Stimulated activated CD8-positive, alpha-beta memory T cell treated with anti-CD3 and anti-CD28 coated beads, Interleukin-2, amount 100 ng/mL, for 48 hours (primary cell): ENCODE results near the gene SLC35F3.
"Not testable (repeated sequence)": the region's sequence is repeated elsewhere in the genome, so short reads cannot be mapped to it uniquely, and the experiment has no call there.

Experiments
- DNase-seq, 2 donors: peaks; one replicate each; pipeline ENCODE4 v3.0.0-alpha.2; 2020; ENCODE audit warnings: low read depth in 2 of 2

The SLC35F3 gene

DNA sequence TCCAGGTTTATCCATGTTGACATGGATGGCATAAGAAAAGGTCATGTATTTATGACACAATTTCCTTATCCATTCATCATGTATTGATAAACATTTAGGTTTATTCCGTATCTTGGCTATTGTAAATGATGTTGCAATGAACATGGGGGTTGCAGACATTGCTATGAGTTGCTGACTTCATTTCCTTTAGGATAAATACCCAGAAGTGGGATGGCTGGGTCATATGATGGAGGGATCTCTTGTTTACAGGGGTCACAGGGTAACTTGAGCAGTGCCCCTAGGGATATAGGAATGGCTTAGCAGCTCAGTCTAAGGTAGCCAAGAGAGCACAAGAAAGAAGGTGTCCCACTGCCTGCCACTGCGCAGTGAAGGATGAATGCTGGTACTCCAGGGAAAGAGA, 239.2 kb downstream of the SLC35F3 start:
- DNase-seq, result no peak

DNA sequence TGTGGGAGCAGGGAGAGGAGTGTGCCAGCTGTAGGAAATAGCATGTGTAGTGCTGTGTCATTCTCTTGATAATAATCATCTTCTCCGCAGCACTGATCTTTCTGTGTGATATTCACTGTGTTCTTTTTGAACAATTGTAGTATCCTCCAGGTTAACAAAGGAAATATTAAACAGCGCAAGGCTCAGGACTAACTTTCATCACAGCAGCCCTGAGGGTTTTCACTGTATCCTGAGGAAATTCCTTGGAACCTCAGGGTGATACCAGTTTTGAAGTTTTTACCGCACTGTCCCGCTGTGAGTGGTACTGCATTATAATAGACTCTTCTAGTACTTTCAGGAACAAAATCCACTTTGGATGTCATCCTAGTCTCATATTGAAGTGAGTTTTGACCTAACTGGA, 240.4 kb downstream of the SLC35F3 start:
- DNase-seq, result no peak

DNA sequence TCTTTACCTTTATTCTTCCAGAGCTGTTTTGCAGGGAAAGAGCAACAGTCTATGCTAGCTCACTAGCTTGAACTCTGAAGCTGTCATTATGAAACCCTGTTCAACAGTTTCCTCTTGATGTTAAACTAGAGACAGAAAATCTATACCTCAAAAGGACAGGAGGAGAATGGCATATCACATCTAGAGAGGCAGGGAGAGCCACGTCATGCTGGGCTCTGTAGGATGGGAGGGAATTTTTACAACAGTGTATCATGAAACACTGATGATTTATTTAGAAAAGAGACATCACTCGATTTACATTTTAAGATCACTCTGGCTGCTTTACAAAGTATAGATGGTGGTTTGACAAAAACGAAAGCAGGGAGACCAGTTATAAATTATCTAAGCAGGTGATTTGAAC, 243.9 kb downstream of the SLC35F3 start:
- no peak for DNase-seq

DNA sequence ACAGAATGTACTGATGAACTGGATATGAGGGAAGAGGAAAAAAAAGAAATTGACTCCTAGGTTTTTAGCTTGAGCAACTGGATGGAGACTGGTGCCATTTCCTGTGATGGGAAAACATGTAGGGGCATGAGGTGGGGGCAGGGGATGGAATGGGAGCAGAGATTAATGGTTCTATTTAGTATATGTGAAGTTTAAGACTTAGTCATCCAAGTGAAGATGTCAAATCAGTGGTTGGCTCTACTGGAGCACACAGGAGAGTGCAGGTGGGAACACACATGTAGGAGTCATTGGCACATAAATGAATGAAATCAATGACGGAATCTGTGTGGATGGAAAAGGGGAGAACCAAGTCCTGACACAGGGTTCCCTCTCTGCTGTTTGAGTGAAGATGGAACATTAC, 244.3 kb downstream of the SLC35F3 start:
- DNase-seq, result no peak

DNA sequence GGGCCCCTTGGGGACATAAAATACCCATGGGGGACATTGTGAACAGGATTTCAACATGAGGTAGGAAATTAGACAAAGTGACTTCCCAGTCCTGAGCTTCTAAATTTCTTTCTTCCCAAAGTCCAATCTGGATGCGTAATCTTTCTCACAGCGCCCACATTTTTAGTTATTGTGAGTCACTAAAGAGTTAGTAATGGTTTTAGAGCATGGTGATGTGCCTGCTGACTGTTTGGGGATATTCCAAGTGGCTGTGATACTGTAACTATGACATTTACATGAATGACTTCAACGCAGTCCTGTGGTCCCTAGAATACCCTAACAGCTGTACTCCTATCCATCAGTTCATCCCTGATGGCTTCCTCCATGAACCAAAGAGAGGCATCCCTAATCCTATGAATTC, 244.7 kb downstream of the SLC35F3 start:
- no peak for DNase-seq

DNA sequence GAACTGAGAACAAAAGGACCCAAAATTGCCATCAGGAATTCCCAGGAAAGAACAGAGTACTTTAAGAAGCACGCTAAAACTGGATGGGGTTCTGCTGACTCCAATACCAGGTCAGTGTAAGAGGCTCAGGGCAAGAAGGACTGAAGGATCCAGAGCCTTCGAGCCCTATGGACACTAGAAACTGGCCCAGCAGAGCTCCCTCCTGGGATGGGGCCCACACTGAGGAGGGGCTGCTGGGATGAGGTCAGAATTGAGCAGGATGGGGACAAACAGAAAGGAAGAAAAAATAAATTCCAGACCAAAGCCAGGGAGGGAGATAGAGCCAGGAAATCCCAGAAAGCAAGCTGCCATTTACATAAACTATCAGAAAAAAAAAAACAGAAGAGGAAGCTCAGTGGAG, 246.4 kb downstream of the SLC35F3 start:
- DNase-seq, result no peak

DNA sequence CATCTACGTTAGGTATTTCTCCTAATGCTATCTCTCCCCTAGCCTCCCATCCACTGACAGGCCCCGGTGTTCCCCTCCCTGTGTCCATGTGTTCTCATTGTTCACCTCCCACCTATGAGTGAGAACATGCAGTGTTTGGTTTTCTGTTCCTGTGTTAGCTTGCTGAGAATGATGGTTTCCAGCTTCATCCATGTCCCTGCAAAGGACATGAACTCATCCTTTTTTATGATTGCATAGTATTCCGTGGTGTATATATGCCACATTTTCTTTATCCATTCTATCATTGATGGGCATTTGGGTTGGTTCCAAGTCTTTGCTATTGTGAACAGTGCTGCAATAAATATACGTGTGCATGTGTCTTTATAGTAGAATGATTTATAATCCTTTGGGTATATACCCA, 247.9 kb downstream of the SLC35F3 start:
- DNase-seq, result not testable (repeated sequence)

DNA sequence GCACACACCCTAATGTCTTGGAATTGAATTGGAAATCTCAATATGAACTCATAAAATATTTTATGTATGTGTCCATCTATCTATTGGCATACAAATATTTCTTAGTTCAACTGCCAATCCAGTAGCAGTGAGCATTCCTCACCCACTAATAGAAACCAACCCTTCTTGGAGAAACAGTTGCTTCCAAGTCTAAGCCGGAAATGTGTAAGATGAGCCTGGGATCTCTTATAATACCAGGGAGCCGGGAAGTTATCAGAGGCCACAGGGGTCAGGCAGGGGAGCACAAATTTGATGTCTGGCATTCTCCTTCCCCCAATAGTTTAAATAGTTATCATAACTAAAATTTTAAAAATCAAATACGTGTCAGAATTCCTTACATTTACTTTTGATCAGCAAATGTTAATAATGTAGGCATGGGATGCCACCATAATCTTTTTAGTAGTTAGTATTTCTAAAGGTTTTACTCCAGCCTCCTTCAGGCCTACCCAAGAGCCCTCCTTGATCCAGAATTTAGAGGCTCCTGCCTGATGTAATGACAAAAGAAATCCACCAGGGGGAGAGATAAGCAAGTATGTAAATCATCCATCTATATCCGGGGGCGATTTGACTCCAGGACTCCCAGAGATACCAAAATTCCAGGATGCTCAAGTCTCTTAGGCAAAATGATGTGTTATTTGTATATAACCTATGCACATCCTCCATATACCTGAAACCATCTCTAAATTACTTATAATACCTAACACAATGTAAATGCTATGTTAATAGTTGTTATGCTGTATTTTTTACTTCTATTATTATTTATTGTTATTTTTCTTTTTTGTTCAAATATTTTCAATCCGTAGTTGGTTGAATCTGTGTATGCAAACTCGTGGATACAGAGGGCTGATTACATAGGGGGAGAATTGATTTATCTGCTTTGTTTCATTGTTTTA, 250.1 kb downstream of the SLC35F3 start:
- no peak for DNase-seq

DNA sequence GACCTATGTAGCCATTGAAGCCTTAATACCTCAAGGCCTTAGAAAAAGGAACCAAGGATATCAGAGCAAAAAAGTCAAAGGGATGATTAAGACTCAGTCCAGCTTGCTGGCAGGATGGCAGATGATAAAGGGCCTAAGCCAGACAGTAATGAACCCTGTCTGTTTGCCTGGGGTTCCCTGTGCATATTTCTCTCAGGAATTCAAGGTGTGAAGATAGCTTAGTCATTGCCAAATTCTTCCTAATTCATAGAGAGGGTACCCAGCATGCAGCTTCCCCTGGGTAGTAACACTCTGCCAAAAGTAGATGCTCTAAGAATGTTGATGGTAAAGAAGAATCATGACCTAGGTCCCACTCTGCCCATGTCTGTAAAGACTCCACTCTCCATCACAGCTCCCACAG, 258.2 kb downstream of the SLC35F3 start:
- DNase-seq, result no peak

DNA sequence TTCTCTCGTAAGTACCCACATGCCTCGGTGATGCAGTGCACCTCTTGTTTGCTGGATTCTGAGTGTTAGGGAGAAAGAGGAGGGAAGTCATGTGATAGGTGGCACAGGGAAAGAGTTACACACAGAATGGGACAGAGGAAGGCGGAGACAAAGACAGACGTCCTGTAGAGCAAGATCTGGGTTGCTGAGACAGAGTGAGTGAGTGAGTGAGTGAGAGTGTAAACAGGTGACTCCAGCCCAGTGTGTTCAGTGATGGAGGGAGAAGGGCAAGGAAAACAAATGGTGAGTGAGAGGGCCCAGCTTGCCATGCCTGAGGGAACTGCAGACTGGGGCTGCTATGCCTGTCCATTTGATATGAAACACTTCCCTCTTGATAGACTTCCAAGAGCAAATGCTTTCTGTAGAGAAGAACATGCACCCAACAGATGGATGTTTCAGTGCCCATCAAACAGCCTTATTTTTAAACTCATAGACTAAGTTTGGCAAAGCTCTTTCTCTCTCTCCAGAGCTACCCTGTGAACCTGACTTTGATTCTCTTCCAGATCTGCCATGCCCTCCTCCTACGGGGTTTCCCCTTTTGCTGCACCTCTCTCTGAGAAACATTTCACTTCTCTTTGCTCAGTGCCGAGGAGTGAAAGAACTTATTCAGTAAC, 258.9 kb downstream of the SLC35F3 start:
- no peak for DNase-seq

DNA sequence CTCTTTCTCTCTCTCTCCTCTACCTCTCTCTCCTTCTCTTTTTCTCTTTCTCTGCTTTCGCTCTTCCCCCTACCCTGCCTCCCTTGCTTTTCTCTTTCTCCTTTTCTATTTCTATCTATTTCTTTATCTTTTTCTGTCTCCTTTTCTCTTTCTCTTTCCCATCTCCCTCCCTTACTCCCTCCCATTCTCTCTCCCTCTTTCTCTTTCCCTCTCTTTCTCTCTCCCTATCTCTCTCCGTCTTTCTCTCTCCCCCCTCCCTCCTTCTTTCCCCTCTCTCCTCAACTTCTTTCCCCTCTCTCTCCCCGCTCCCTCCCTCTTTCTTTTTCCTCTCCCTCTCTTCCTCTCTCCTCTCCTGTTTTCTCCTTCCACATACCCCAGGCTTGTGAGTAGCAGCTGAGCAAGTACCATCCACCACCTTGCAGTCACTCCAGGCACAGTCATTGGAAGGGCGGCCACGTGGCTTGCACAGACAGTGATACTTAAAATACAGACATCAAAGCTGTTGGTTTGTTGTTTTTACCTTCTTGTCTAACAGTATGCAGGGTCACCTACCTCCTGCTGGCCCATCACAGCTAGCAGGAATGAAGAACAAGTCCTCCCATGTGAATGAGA, 259.7 kb downstream of the SLC35F3 start:
- DNase-seq, result no peak

DNA sequence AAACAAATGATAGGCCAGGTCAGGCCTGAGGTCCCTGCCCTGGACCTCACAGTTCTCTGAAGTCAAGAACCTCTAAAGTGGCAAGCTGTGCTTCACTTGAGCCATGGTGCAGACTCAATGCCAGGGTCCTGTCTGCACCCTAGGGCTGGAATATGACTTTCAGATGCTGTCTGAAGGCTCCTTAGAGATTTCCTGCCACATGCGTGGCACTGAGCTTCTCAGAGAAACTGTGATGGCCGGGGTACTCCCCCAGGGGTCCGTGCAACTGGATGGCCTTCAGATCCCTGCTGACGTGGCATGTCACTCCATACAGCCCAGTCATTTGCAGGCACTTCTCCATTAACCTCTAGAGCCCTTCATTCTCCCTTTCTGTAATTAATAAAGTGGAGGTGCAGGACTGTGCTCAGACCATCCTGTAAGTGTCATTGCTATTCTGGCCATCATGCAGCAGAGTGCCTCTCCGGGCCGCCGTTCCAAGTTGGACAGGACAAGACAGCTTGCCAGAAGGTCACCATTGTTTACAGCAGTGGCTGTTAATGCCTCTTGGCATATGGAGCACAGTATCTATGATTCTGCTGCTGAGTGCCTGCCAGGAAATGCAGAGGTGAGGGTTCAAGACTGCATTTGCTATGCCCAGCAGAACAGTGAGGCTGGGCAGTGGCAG, 263.7 kb downstream of the SLC35F3 start:
- DNase-seq, result no peak

DNA sequence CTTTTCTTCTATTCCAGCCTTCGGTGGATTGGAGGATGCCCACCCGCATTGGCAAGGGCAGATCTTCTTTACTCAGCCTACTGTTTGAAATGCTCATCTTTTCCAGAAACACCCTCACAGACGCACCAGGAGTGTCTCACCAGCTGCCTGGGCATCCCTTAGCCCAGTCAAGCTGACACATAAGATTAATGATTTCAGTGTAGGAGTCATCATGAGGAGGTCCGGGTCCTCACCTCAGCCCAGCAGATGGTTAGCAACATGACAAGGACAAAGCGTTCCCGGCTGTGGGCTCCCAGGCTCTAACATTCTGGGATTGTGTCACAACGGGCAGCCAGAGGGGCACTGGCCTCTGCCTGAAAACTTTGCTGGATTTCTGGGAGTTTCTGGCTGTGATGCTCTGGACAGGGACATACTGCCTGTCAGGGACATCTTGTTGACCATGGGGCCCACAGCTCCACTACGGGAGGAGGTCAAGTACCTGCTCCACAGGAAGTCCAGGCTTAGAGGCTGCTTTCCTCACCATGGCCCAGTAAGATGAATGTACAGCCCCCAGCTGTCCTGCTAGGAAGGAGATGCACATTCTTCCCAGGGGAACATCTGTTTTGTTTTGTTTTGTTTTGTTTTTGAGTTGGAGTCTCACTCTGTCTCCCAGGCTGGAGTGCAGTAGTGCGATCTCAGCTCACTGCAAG, 264.8 kb downstream of the SLC35F3 start:
- no peak for DNase-seq

DNA sequence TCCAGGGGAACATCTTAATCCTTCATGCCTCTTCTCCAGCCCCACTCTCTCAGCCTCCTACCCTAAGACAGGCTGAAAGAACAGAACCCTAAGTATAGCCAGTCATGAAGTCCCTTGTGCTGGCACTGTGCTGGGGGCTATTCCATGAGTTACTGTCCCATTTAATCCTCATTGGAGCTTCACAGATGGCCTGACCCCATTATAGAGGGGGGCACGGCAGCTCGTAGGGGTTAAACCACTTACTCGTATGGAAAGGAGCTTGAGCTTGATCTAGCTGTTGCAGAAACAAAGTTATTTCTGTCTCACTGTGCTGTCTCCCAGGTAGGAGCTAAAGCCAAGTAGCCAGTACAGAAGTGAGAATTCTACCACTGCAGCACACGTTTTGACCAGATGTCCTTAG, 265.6 kb downstream of the SLC35F3 start:
- DNase-seq, result no peak

DNA sequence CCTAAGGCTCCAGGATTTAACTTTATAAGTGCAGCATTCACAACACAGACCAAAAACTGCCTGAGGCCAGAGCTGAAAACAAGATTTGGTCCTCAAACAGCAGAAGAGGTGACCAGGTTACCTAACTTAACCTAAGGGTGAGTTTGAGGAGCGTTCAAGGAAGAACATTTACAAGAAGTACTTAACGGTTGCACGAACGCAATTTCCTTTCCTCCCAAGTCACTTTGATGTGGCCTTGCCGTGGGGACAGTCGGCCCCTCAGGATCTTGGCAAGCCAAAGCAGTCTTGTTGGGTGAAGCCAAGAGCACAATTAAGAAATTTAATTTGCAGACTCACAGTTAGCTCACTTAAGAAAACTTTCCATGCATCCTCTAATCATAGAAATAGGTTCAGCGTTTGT, 266.1 kb downstream of the SLC35F3 start:
- DNase-seq, result no peak

DNA sequence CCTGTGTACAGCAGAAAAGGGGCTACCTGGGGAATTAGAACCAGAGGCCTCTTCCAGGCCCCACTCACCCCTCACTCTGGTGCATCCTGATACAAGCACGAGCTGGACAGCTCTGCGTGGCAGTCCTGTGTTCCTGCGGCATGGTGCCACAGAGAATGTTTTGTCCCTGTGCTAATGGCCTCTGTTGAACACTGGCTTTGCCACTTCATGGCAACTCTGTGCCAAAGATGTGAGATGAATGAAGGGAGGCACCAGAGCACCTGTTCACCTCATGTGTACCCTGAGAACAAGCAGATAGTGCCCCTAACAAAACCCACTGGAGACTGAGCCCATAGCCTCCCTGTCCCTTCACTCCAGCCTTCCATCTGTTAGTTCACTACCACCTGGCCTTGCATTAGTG, 269.5 kb downstream of the SLC35F3 start:
- DNase-seq, result no peak

DNA sequence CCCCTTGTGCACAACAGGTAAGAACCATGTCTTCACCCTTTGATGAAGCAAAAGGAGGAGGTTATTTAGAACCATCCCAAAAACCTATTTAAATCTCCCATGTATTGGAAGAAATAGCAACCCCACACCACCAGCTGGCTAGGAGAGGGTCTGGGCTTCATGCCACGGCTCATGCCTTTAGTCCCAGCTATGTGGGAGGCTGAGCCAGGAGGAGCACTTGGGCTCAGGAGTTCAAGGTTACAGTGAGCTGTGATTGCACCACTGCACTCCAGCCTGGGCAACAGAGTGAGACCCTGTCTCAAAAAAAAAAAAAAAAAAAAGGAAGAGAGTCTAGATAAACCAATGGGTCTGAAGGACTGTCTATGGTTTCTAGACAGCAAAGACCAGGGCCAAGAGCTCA, 270.9 kb downstream of the SLC35F3 start:
- no peak for DNase-seq

DNA sequence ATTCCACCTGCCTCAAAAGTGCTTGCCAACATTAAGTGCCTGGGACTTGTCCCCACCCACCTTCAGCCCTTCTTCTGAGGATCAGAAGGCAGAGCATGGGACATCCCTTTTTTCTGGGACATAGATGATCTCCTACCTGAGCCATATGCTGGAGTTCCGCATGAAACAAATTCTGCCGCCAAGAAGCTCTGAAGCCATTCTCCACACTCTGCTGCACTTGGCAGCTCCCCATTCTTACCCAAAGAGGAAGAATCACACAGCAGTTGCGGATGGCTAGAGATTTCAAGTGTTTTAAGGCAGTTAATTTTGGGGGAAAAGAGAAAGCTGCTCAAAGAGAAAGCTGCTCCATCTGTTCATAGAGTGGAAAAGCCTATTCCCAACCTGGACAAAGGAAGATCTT, 271.5 kb downstream of the SLC35F3 start:
- no peak for DNase-seq

DNA sequence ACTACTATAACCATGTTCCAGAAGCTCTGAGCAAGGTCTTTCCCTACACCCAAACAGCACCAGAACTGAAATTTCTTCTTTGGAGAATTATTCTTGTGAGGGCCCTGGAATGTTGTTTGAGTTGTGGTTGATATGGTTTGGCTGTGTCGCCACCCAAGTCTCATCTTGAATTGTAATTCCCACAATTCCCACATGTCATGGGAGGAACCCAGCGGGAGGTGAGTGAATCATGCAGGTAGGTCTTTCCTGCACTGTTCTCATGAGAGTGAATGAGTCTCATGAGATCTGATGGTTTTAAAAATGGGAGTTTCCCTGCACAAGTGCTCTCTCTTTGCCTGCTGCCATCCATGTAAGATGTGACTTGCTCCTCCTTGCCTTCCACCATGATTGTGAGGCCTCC, 272.4 kb downstream of the SLC35F3 start:
- not testable (repeated sequence) for DNase-seq

DNA sequence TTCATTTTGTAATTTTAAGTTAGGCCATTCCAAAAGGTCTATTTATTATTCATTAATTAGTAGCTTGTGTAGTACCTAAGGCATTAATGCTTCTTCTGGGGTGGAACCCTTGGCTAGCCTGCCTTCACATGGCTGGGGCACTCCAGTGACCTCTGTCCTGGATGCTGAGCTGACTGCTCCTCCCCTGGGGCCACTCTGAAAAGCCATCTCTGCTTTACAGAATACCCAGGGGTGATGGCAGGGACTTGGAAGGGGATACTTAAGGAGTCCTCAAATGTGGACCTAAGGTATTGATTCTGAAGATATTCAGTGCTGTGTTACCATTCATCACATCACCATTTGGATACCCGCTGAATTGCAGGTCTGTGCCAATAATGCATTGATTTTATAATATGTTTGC, 281.0 kb downstream of the SLC35F3 start:
- no peak for DNase-seq

DNA sequence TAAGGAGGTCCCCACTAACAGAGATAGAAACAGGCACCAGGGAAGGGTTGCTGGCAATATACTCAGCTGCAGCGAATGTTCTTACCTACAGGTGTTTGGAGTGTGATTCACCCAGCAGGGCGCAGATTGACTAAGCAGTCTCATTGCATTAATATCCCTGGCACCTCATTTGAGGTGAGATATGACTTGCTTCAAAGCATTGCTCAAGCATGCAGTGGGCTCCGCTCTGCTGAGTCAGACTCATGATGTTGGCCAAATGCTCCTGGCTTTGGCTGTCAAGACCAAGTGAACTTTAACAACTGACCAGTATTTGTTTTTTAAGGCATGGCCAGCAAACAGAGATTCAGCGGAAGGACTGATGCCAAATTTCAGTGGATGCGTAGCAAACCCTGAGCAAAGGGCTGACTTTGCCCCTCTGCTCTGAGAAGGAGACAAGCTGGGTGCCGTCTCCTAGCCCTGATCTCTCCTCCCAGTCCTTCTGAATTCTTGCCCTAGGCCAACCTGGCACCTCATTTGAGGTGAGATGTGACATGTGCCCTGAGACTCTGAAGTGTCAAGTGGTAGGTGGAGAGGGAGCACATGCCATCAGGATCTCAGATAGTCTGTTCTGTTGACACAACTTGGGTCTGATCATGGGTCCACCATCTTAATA, 281.7 kb downstream of the SLC35F3 start:
- no peak for DNase-seq
